Hippocampal formation (tissue), 2 donors: ENCODE measurements around the gene PSMB8.
"Not testable (repeated sequence)": the region's sequence is repeated elsewhere in the genome, so short reads cannot be mapped to it uniquely, and the experiment has no call there.

Experiments used
- DNase-seq, 2 donors: peaks; one replicate each; lab custom pipeline; 2025; lab: John Stamatoyannopoulos, UW

The PSMB8 gene

DNA sequence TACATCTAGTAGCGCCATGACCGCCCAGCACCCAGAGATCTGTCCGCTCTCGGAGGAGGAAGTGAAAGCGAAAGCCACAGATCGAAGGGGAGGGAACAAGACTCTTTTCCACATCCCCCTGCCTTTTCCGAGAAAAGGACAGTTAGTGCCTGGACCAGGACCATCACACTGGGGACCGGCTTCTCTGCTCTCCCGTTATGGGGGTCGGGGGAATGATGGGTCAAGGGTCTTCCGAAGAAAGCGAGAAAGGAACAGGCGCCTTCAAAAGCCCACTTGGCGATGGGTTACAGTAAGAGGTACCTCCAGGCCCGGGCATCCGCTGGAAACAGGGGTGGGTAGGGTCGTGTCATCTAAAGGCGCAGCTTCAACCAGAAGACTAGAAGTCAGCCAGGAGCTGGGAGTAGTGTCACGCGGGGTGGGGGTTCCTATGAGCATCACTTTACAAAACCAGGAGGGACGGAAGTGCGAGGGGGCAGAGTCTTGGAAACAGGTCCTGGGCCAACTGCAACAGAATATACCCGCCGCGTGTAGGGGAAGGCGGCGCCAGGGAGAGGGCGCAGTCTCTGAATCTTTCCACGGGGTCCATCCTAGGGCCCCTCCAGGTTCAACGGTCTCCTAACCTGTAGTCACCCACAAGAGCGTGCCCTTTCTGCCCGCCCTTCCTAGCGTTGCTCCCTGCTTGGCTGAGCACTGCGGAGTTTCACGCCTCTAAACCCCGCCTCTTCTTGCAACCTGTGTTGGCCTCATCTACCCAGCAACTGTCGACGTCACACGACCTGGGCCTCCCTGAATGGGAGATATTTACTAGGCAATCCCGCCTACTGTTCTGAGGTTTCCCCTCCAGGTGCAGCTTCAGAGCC is at the start of gene PSMB8:
TSS of gene PSMB8 (minus strand) at position 69 of the 860 bp plus-strand sequence. CDS start at position 18, 51 bp downstream.
- DNase-seq = peak; percentile 87 to 88

DNA sequence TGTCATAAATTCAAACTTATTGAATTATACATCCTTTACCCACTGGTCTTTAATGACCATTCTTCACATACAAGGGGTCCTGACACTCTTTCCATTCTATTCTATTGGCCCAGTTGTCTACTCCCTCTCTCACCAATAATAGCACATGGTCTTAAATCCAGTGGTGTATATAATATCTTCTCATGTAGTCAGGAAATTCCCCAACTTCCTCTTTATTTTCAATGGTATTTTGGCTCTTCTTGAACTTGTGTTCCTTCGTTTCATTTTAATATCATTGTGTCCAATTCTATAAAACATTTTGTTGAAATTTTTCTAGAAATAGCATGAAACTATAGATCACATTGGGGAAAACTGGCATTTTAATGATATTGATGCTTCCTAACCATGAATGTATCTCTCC is 47.0 kb upstream of the PSMB8 start:
- no peak for DNase-seq

DNA sequence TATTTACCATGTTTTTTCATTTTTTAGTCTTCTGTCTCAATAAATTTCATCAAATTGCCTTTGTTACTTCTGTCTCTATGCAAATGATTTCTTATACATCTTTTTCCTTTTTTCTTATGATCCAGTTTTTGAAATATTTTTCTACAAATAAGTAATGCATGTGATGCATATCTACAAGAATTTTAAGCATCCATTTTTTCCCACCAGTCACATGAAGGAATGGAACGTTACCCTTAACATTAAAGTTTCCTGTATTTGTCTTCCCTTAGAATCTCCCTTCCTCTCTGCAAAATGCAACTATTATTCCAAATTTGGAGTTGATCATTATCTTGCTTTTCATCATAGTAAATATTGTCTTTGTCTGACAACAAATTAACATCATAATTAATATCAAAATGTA is 45.7 kb upstream of the PSMB8 start:
- DNase-seq = no peak

DNA sequence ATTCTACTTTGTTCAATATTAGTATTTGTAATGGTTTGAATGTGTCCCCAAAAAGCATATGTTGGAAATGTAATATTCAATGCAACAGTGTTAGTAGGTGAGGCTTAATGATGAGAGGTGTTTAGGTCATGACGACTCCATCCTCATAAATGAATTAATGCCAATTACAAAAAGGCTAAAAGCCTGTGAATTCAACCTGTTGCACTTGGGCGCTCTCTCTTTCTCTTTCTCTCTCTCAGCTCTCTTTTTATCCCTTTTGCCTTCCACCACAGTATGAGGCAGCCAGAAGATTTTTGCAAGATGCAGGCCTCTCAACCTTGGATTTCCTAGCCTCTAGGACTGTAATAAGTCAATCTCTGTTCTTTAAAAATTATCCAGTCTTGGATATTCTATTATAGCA is 44.7 kb upstream of the PSMB8 start:
- no peak for DNase-seq

DNA sequence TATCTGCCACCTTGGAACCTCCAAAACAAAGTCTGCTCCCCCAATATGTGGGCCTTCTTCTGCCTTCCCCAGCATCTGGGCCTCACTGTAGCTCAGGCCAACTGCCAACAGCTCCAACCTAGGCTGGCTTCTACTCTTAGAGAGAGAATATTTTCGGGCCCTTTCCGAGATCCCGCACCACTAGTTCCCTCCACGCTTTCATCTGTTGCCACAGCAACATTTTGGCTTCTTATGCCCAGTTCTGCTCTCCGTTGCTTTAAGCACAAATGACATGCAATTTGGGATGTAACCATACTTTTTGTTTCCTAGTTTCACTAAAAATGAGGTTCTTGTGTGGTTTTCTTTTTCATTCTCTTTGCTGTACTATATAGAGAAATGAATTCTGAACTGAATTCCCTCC is 43.8 kb upstream of the PSMB8 start:
- peak in 1 of 2 donors; percentile 19 for DNase-seq

DNA sequence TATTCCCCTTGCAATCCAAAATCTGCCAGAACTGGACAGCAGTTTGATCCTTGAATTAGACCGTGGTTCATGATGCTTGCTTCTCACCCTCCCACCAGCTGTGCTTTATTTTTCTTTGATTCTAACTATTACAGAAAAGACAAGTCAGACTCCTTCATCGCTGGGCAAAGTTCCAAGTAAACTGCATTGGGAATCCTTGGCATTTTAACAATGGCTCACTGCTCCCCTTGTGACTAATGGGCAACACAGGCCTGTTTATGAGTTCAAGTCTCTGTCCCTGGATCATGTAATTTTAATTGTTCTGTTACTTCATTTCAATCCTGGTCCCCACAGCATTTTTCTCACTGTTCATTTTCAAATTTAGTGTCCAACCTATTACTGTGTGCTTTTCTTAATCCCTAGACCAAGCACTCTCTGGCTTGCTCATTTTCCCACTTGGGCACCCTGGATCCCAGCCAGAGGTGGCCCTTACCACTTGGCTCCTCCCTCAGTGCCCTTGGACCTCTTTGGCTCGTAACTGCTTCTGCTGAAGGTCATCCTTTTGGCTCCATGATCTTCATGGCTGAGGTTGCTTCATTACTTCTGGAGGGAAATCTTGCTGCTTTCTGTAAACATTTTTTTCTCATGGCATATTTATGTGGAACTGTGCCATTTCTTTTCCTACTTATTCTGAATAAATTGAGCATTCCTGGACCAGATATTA is 43.0 kb upstream of the PSMB8 start:
- DNase-seq = no peak

DNA sequence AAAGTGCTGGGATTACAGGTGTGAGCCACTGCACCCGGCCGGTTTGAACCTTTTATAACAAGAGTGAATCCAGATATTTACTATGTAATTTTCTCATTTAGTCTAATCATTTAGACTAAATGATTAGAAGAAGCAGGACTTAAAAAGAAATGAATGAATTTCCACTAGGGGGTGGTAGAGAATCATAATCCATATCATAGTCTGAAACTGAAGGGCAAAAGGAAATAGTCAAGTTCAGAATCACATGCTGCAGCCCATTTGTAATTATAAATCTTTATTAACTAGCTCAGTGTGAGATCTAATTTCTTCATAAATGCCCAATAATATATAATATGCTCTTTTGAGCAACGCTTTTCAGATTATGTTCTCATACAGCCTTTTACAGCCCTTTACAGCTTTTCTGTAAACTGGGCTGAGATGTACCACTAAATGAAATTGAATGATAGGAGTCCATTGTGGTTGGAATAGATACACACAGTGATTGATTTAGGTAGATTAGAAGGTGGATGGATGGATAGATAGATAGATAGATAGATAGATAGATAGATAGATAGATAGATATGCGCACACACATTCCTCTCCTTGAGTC is 41.9 kb upstream of the PSMB8 start:
- peak in 1 of 2 donors; percentile 87 for DNase-seq

DNA sequence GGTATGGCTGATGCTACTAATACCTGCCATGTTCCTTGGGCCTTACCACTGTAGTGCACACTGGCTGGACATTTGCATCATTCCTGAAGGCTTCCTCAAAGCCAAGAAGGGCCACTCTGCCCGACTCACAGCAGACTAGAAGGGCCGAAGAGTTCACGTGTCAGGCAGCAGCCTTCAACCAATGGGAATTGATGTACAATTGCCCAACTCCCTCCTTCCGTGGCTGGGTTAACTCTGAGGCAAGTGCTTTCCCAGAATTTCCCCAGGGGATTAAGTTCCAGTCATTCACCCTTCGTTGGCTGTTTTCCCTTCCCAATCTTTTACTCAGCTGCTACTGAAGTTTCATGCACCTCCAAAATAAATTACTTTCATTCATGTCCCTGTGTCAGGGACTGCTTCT is 39.9 kb upstream of the PSMB8 start:
- peak in 1 of 2 donors; percentile 21 for DNase-seq

DNA sequence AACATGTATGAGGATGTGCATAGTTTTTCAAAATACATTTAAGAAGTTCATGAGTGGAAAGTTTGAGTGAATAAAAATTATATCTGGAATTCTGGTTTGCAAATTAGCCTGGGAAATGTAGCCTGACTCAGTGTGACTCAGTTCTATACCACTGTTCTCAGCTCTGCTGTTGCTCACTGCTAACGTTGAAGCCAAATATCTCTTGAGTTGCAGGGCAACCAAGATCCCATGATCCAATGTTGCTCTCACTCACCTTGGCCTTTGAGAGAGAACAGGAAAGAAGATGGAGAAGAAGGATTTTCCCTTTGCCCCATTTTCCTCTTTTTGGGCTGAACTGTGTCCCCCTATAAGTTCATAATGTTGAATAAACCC is 39.0 kb upstream of the PSMB8 start:
- no peak for DNase-seq

DNA sequence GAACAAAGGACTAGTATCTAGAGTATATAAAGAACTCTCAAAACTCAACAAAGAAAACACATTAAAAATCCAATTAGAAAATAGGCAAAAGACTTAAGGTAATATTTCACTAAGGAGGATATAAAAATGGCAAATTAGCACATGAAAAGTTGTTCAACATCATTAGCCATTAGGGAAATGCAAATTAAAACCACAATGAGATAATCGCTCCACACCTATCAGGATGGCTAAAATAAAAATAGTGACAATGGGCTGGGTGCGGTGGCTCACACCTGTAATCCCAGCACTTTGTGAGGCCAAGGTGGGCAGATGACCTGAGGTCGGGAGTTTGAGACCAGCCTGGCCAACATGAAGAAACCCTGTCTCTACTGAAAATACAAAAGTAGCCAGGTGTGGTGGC is 37.1 kb upstream of the PSMB8 start:
- DNase-seq = not testable (repeated sequence)

DNA sequence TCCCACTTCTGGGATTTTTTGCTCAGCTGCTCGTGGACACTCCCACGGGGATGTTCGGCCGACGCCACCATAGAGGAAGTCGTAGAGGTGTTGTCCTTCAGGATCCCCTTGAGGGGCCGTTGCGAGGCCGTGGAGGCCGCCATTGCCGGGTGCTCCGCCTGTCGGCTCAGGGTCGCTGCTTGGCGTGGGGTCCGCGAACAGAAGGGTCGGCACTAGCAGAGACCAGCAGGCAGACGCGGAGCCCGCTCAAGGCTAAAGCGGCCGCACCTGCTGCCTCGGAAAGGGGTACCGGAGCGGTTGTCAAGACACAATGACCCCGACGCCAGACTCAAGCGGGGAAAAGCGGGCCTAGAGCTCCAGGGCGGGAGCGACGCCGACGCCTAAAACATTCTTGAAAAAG is 35.8 kb upstream of the PSMB8 start:
- no peak for DNase-seq

DNA sequence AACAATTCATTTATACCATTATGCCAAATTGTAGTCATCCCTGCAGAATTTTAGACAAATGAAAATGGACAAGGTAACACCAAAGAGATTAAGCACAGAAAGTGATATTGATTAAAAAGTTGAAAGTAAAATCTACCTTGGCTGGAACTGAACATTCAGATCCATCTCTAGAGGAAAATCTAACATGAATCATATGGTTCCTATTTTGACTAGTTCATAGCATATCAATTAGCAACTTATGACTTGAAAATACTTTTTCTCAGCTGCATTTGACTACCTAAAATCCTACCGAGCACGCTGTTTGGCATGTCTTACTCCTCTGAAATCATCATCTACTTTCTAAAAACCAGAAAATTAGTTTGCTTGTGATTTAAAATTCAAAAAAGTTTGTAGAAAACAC is 32.8 kb upstream of the PSMB8 start:
- DNase-seq = no peak

DNA sequence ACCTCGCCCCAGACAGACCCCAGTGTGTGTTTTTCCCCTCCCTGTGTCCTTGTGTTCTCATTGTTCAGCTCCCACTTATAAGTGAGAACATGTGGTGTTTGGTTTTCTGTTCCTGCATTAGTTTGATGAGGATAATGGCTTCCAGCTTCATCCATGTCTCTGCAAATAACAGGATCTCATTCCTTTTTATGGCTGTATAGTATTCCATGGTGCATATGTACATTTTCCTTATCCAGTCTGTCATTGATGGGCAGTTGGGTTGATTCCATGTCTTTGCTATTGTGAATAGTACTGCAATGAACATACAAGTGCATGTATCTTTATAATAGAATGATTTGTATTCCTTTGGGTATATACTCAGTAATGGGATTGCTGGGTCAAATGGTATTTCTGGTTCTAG is 30.1 kb upstream of the PSMB8 start:
- DNase-seq = not testable (repeated sequence)

DNA sequence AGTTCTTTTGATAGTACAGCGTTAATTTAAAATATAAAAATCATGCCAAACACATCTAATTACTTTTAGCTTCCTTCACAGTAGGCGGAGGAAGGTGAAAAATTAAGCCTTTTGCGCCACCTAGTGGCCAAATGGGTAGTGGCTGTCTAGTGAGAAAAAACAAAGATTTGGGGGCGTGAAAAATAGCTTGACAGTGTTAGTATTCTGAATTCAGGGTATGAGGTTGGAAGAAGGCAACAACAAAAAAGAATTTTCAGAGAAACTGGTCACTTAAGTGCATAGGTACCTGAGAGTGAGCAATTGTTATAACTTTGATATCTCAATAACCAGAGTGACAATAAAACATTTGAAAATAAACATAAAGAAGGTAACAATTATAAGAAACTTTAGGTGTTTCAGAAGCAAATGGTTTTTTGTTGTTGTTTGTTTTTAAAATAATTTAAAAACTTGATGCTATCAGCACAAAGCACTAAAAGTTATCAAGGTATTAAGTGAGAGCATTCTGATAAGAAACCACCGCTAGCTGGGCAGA is 24.5 kb upstream of the PSMB8 start:
- peak; percentile 56 to 65 for DNase-seq

DNA sequence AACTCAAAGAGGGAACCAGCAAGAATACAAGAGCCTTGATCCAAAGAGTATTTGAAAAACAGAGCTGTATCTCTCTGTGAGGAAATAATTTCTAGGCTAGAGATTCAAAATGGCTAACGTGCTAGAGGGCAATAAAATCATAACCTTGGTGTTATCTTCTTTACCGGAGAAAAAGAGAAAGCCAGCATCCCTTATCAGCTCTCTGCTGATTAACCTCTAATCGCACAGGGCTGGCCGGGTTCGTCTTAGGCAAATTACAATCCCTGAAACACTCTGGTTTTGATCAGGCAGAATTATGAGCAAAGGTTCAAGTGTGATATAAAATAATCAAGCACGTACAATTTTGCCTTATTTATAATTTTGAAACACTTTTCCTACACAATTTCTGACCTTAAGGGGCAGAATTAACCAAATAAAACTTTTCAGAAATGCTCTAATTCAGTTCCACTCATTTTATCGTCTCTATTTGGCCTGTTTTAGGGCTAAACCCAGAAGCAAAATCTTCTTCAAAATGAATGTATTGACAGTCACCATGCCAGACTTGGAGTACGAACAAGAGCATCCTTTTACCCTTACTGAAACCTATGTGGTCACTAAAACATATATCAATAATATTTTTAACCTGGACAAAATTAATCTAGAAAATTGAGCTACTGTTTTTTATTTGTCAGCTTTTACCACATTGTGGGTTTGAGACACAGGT is 23.9 kb upstream of the PSMB8 start:
- no peak for DNase-seq

DNA sequence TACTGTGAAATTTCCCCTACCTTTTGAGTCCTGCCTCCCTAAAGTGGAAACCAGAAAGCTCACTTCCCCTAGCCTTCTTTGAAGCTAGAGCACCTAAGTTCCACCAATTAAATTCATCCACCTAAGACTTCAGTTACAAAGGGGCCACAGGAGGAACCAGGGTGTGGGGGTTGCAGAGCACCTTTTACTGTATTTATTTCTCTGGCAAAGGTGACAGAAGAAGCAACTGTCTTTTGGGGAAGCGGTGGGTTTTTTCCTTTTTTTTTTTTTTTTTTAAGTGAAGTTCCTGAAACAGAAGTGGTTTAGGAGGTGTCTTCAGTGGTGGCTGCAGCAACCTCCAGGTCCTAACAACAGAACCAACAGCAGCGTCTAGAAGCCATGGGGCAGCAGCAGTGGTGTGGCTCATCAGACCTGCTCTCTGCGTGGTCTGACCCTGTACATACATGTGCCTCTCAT is 23.2 kb upstream of the PSMB8 start:
- no peak for DNase-seq

DNA sequence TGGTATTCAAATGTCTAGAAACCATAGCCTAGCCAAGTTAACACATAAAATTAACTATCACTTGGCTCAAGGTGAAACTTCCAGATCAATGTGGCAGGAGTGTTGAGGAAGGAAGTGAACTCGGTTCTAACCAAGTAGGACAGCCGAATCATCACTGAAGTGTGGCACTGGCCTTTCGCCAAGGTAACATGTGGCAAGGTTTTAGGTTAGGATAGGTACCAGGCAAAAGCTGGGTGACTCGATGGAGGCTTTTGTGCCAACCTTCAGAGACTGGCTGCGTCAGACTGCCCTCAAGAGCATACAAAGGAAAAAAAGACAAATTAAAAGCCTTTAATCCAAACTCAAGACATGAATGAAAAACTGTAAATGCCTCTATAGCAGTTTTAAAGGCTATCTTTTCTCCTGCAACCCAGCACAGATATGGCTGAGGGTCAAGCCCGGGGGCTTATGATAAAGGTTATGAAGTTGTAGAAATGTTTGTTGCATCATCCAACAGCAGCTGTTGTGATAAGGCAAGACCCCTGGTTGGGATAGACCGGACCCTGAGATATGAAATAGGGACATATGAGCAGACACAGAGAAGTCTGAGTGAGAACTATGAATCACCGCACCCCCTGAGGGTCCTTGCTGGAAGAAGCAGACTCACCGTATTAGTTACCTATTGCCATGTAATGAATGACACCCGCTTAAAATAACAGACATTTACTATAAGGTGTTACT is 22.0 kb upstream of the PSMB8 start:
- DNase-seq = no peak

DNA sequence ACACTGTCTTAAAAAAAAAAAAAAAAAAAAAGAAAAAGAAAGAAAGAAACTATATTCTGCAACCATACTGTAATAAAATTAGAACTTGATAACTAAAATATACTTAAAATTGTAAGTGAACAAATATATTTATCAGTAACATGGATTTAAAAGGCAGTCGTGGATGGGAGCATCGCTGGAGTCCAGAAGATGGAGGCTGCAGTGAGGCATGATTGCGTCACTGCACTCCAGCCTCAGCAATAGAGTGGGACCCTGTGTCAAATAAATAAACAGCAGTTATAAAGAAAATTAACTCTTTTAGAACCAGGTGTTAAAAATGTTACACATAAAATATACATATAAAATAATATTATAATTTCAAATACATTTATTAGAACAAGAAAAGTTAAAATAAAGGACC is 18.9 kb upstream of the PSMB8 start:
- no peak for DNase-seq

DNA sequence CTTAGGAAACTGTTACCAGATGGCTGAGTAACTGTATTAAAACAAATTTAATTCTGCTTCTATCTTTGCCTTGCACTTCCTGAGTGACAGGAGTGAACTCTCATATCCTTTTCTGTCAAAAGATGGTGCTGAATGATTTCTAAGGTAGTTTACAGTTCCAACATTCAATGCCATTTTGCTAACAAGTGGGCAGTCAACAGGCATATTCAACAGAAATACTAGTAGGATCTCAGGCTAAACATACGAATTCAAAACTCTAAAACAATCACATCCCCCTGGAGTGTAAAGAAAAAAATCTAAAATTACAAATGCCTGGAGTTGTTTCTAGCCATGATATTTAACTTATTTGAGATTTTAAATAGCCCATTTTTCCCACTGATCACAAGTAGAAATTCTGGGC is 16.8 kb upstream of the PSMB8 start:
- no peak for DNase-seq

DNA sequence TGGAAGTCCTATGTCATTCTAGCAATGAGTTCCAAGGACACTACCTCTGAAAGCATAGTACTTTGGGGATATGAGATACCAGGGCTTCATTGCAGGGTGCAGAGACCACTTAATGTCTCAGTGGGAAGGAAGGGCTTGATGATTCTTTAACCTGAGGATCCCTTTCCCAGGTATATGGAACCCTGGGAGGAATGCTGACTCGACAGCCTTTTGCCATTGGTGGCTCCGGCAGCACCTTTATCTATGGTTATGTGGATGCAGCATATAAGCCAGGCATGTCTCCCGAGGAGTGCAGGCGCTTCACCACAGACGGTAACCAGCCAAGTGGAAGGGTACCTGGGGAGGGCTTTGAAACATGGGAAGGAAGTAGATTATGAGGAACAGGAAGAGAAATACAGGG is 14.3 kb upstream of the PSMB8 start:
- no peak for DNase-seq

DNA sequence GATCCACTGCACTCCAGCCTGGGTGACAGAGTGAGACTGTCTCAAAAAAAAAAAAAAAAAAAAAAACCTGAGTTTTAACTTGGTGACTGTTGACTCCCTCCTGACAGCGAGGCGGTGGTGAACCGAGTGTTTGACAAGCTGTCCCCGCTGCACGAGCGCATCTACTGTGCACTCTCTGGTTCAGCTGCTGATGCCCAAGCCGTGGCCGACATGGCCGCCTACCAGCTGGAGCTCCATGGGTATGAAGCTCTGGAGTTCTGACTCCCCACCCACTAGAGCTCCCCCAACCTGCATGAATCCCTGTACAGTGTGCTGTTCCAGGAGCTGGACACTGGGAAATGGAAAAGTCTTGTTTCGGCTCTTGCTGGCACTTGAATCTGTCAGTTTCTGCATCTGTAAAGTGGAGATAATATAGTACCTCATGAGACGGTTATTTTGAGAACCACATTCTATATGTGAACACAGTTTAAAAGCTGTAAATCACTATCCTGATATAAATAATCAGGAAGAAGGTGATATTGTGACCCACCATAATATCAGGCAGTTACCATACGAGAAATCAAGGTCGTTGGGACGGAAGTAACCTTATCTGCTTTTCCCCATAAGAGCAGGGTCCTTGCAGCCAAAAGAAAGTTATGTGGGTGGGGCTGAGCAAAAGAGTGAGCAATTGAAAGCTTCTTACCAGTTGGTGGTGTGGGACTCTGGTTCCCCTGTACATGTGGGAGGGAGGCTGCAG is 13.5 kb upstream of the PSMB8 start:
- no peak for DNase-seq
